ENCODE measurements around the gene TLN1.

DNA sequence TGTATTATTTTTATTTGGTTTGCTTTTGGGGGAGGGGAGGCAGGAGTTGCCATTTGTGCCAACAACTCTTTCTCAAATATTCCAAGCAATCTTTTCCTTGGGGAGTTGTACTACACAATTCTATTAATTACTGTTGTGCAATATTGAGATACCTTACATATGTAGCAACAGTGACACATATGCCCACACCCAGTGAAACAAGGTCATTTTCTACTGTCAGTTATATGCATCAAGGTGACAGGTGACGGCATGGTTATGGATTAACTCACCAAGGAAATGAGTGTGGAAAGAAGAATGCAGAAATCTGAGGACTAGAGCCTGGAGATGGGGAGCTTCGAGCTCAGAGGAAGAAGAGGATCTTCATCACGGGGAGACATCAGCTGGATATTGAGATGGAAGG is 39.9 kb upstream of the TLN1 start:
- TF ChIP-seq, protein P1, sequence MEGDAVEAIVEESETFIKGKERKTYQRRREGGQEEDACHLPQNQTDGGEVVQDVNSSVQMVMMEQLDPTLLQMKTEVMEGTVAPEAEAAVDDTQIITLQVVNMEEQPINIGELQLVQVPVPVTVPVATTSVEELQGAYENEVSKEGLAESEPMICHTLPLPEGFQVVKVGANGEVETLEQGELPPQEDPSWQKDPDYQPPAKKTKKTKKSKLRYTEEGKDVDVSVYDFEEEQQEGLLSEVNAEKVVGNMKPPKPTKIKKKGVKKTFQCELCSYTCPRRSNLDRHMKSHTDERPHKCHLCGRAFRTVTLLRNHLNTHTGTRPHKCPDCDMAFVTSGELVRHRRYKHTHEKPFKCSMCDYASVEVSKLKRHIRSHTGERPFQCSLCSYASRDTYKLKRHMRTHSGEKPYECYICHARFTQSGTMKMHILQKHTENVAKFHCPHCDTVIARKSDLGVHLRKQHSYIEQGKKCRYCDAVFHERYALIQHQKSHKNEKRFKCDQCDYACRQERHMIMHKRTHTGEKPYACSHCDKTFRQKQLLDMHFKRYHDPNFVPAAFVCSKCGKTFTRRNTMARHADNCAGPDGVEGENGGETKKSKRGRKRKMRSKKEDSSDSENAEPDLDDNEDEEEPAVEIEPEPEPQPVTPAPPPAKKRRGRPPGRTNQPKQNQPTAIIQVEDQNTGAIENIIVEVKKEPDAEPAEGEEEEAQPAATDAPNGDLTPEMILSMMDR (IDR thresholded peaks at IDR 0.05; ENCODE audit: low read depth, low read length, poor library complexity, severe bottlenecking): no peak
- TF ChIP-seq EZH2phosphoT487 (IDR thresholded peaks at IDR 0.05; ENCODE audit: borderline replicate concordance, low read length): no peak

Measured in DOHH2 (cell line).